ENCODE measurements around the gene CCDC57.

The CCDC57 gene

GRCh38 chr17:82242698-82242976 is 30.0 kb upstream of the CCDC57 start:
- Histone ChIP-seq H3K9me2 (replicated peaks; ENCODE audit: control insufficient read depth, low read length) (no peaks in the 10 kb centered on the region), H3F3A (ENCODE audit: control insufficient read depth, insufficient read depth) (peaks cover 2% of the 10 kb centered on the region; the same call in 1 of the 2 replicates), H3K27ac (ENCODE audit: low read depth, low read length) (no peak overlapping the region), H3K4me3 (ENCODE audit: low read length) (no peak overlapping the region), H3K27me3 (ENCODE audit: control insufficient read depth, low read length) (no peaks in the 10 kb centered on the region), H3K36me3 (ENCODE audit: control insufficient read depth, low read length) (peaks cover 73% of the 10 kb centered on the region), H4K20me1 (ENCODE audit: control insufficient read depth, insufficient read depth, low read depth, low read length) (0 out of 2 replicates have a peak, but pooled peaks cover 4% of the 10 kb centered on the region), H3K4me1 (ENCODE audit: control insufficient read depth, low read length) (peaks cover 12% of the 10 kb centered on the region), H3K9me3 (ENCODE audit: control insufficient read depth, insufficient read depth, low read length) (no peaks in the 10 kb centered on the region), H3K79me2 (ENCODE audit: control insufficient read depth, low read length) (no peaks in the 10 kb centered on the region; the same call in 1 of the 2 replicates), H3K4me2 (ENCODE audit: low read length) (no peak overlapping the region)
- TF ChIP-seq EZH2phosphoT487 (IDR thresholded peaks at IDR 0.05; ENCODE audit: borderline replicate concordance, low read length) (no peak), CTCF (IDR thresholded peaks at IDR 0.05; ENCODE audit: low read depth, low read length, poor library complexity, severe bottlenecking) (no peak)

GRCh38 chr17:82241926-82242697 is 29.5 kb upstream of the CCDC57 start:
- no peak overlapping the region for H3K4me3 ChIP-seq (ENCODE audit: low read length)
- no peaks in the 10 kb centered on the region; the same call in 1 of the 2 replicates for H3K79me2 ChIP-seq (ENCODE audit: control insufficient read depth, low read length)
- no peak overlapping the region for H3K27ac ChIP-seq (ENCODE audit: low read depth, low read length)

GRCh38 chr17:82241183-82241925 is 28.7 kb upstream of the CCDC57 start:
- H3K4me3 ChIP-seq (ENCODE audit: low read length): no peak overlapping the region
- no peaks in the 10 kb centered on the region for H3K9me3 ChIP-seq (ENCODE audit: control insufficient read depth, insufficient read depth, low read length)
- peaks cover 12% of the 10 kb centered on the region for H3K4me1 ChIP-seq (ENCODE audit: control insufficient read depth, low read length)
- H4K20me1 ChIP-seq (ENCODE audit: control insufficient read depth, insufficient read depth, low read depth, low read length): 0 out of 2 replicates have a peak, but pooled peaks cover 4% of the 10 kb centered on the region
- H3K4me2 ChIP-seq (ENCODE audit: low read length): no peak overlapping the region
- no peaks in the 10 kb centered on the region for H3K9me2 ChIP-seq (replicated peaks; ENCODE audit: control insufficient read depth, low read length)
- peaks cover 65% of the 10 kb centered on the region for H3K36me3 ChIP-seq (ENCODE audit: control insufficient read depth, low read length)
- no peak overlapping the region for H3K27ac ChIP-seq (ENCODE audit: low read depth, low read length)
- H3F3A ChIP-seq (ENCODE audit: control insufficient read depth, insufficient read depth): peaks cover 2% of the 10 kb centered on the region; the same call in 1 of the 2 replicates
- TF ChIP-seq CTCF (IDR thresholded peaks at IDR 0.05; ENCODE audit: low read depth, low read length, poor library complexity, severe bottlenecking) (no peak), EZH2phosphoT487 (IDR thresholded peaks at IDR 0.05; ENCODE audit: borderline replicate concordance, low read length) (no peak)
- no peaks in the 10 kb centered on the region; the same call in 1 of the 2 replicates for H3K79me2 ChIP-seq (ENCODE audit: control insufficient read depth, low read length)
- H3K27me3 ChIP-seq (ENCODE audit: control insufficient read depth, low read length): no peaks in the 10 kb centered on the region

More at GRCh38 chr17:82241926-82242697, 29.5 kb upstream of the CCDC57 start:
- no peak overlapping the region for H3K4me2 ChIP-seq (ENCODE audit: low read length)
- H3K36me3 ChIP-seq (ENCODE audit: control insufficient read depth, low read length): peaks cover 70% of the 10 kb centered on the region
- H4K20me1 ChIP-seq (ENCODE audit: control insufficient read depth, insufficient read depth, low read depth, low read length): 0 out of 2 replicates have a peak, but pooled peaks cover 4% of the 10 kb centered on the region
- no peaks in the 10 kb centered on the region for H3K27me3 ChIP-seq (ENCODE audit: control insufficient read depth, low read length)
- H3K9me2 ChIP-seq (replicated peaks; ENCODE audit: control insufficient read depth, low read length): no peaks in the 10 kb centered on the region
- H3F3A ChIP-seq (ENCODE audit: control insufficient read depth, insufficient read depth): peaks cover 2% of the 10 kb centered on the region; the same call in 1 of the 2 replicates
- H3K9me3 ChIP-seq (ENCODE audit: control insufficient read depth, insufficient read depth, low read length): no peaks in the 10 kb centered on the region
- H3K4me1 ChIP-seq (ENCODE audit: control insufficient read depth, low read length): peaks cover 12% of the 10 kb centered on the region
- TF ChIP-seq CTCF (IDR thresholded peaks at IDR 0.05; ENCODE audit: low read depth, low read length, poor library complexity, severe bottlenecking): no peak
- TF ChIP-seq EZH2phosphoT487 (IDR thresholded peaks at IDR 0.05; ENCODE audit: borderline replicate concordance, low read length): no peak
